ENCODE measurements around the gene MROH2A.

- TF ChIP-seq POLR2A (IDR thresholded peaks at IDR 0.05) (no peak), CTCF (IDR thresholded peaks at IDR 0.05) (no peak)
These were observed 68.5 kb downstream of the MROH2A start for GRCh38 chr2:233846387-233847247.

Measured in heart left ventricle (tissue), 13 donors.